H1 (cell line): ENCODE results near the gene ASPRV1. TPM values are rescaled to one million over a fixed set of nuclear protein-coding genes. Genes with fewer than 3 reads are reported as not detected.

Experiments used
- CTCF ChIA-PET: fragments of 300-600 bp; sonication (Branson Sonifier 250); formaldehyde crosslinking; loops from one replicate; lab custom pipeline; 2021; ENCODE audit not compliant: partially characterized antibody; lab: Charles Lee
- POLR2A ChIA-PET: fragments of 300-600 bp; sonication (Branson Sonifier 250); formaldehyde crosslinking; loops from one replicate; lab custom pipeline; 2021; ENCODE audit warnings: inconsistent platforms; ENCODE audit not compliant: partially characterized antibody; lab: Charles Lee
- DNase-seq, 2 experiments: peaks; one replicate each; pipeline versions ENCODE4 v3.0.0 to v3.0.0-alpha.2; 2010 to 2022; ENCODE audit warnings: low spot score in 2 of 2, low read depth in 1 of 2, mixed read lengths in 1 of 2
- FAIRE-seq: peaks from 2 replicates; lab custom pipeline; 2011; peaks lifted over from hg19 to GRCh38; lab: Jason Lieb, UNC
- H2AFZ ChIP-seq: 2 replicates; pipeline ENCODE4 v1.8.1; 2012; ENCODE audit warnings: low read length, inconsistent platforms
- H2AK5ac ChIP-seq: 2 replicates; pipeline ENCODE4 v1.6.1; 2013; ENCODE audit warnings: low read depth, low read length
- H2BK120ac ChIP-seq: replicated peaks from 2 replicates; pipeline ENCODE3; 2013; ENCODE audit warnings: low read depth, low read length, inconsistent platforms
- H2BK12ac ChIP-seq: 2 replicates; pipeline ENCODE4 v1.6.1; 2013; ENCODE audit warnings: low read depth, low read length
- H2BK15ac ChIP-seq: 2 replicates; pipeline ENCODE4 v1.6.1; 2013; ENCODE audit warnings: low read length
- H2BK20ac ChIP-seq: 2 replicates; pipeline ENCODE4 v1.6.1; 2013; ENCODE audit warnings: low read length
- H2BK5ac ChIP-seq: 2 replicates; pipeline ENCODE4 v1.6.1; 2013; ENCODE audit warnings: low read depth, low read length
- H3K14ac ChIP-seq: 2 replicates; pipeline ENCODE4 v1.6.1; 2013; ENCODE audit warnings: inconsistent platforms; ENCODE audit not compliant: insufficient read length
- H3K18ac ChIP-seq: 2 replicates; pipeline ENCODE4 v1.6.1; 2013; ENCODE audit warnings: low read length; ENCODE audit errors: extremely low read depth
- H3K23ac ChIP-seq: 2 replicates; pipeline ENCODE4 v1.6.1; 2013; ENCODE audit warnings: inconsistent platforms; ENCODE audit not compliant: insufficient read length
- H3K23me2 ChIP-seq: 2 replicates; pipeline ENCODE4 v1.6.1; 2013; ENCODE audit warnings: low read depth, low read length
- H3K27ac ChIP-seq: 2 replicates; pipeline ENCODE4 v1.6.1; 2011; ENCODE audit warnings: low read depth, low read length, inconsistent platforms
- H3K27me3 ChIP-seq, 4 experiments: replicated peaks in 1 of 4; 1 replicate in 1 of 4; 2 replicates in 3 of 4; pipeline versions ENCODE4 v1.6.1 to v1.8.1; 2011 to 2013; ENCODE audit warnings: low read length in 3 of 4, mild to moderate bottlenecking in 3 of 4, inconsistent platforms in 2 of 4, mixed read lengths in 2 of 4, moderate library complexity in 1 of 4; ENCODE audit not compliant: control insufficient read depth in 3 of 4, insufficient read depth in 3 of 4; ENCODE audit errors: extremely low read depth in 1 of 4
- H3K36me3 ChIP-seq, 4 experiments: 2 replicates each; pipeline versions ENCODE4 v1.6.1 to v1.8.1; 2011 to 2013; ENCODE audit warnings: mild to moderate bottlenecking in 4 of 4, low read length in 3 of 4, moderate library complexity in 2 of 4, control low read depth in 1 of 4, inconsistent platforms in 1 of 4; ENCODE audit not compliant: insufficient read depth in 4 of 4, control insufficient read depth in 2 of 4
- H3K4ac ChIP-seq: replicated peaks from 2 replicates; pipeline ENCODE3; 2013; ENCODE audit warnings: low read length, low read depth, mixed read lengths, inconsistent platforms; ENCODE audit not compliant: insufficient read length
- H3K4me1 ChIP-seq, 4 experiments: replicated peaks in 1 of 4; 1 replicate in 1 of 4; 2 replicates in 3 of 4; pipeline versions ENCODE4 v1.6.1 to v1.8.1; 2011 to 2013; ENCODE audit warnings: low read length in 3 of 4, inconsistent platforms in 2 of 4, mixed read lengths in 1 of 4; ENCODE audit not compliant: insufficient read depth in 4 of 4, control insufficient read depth in 3 of 4
- H3K4me2 ChIP-seq, 2 experiments: 2 replicates each; pipeline versions ENCODE4 v1.6.1 to v1.8.1; 2011 to 2013; ENCODE audit warnings: low read depth in 2 of 2, low read length in 2 of 2, control low read depth in 1 of 2, inconsistent platforms in 1 of 2, mild to moderate bottlenecking in 1 of 2; ENCODE audit not compliant: insufficient read depth in 1 of 2
- H3K4me3 ChIP-seq, 4 experiments: fragments of 200-600, 300-600 bp in 1 of 4; sonication (generic), shearing (Covaris generic), sonication (Bioruptor Twin) in 1 of 4; 2 replicates each; pipeline versions ENCODE4 v1.5.1 to v1.8.1; 2011 to 2016; ENCODE audit warnings: low read length in 4 of 4, low read depth in 3 of 4, control low read depth in 2 of 4, inconsistent platforms in 2 of 4, mild to moderate bottlenecking in 2 of 4, mixed read lengths in 1 of 4, moderate library complexity in 1 of 4; ENCODE audit not compliant: insufficient read depth in 2 of 4; ENCODE audit errors: extremely low read depth in 1 of 4
- H3K56ac ChIP-seq: replicated peaks from 2 replicates; pipeline ENCODE3; 2013; ENCODE audit warnings: low read depth, mild to moderate bottlenecking, mixed read lengths, low read length, inconsistent platforms; ENCODE audit not compliant: insufficient read length
- H3K79me1 ChIP-seq: 2 replicates; pipeline ENCODE4 v1.6.1; 2013; ENCODE audit warnings: low read depth, low read length, control low read depth
- H3K79me2 ChIP-seq, 2 experiments: 2 replicates each; pipeline versions ENCODE4 v1.6.1 to v1.8.1; 2012 to 2013; ENCODE audit warnings: low read length in 2 of 2, mild to moderate bottlenecking in 2 of 2, inconsistent platforms in 1 of 2; ENCODE audit not compliant: insufficient read depth in 2 of 2, control insufficient read depth in 1 of 2
- H3K9ac ChIP-seq, 4 experiments: replicated peaks in 1 of 4; 1 replicate in 1 of 4; 2 replicates in 3 of 4; pipeline versions ENCODE4 v1.6.1 to v1.8.1; 2011 to 2013; ENCODE audit warnings: low read depth in 3 of 4, low read length in 3 of 4, control low read depth in 2 of 4, mild to moderate bottlenecking in 2 of 4, moderate library complexity in 2 of 4, inconsistent platforms in 1 of 4; ENCODE audit errors: extremely low read depth in 1 of 4
- H3K9me3 ChIP-seq, 2 experiments: 2 replicates each; pipeline versions ENCODE4 v1.6.1 to v1.8.1; 2012 to 2013; ENCODE audit warnings: mild to moderate bottlenecking in 2 of 2, moderate library complexity in 2 of 2, control low read depth in 1 of 2, inconsistent platforms in 1 of 2, low read depth in 1 of 2, low read length in 1 of 2, mixed read lengths in 1 of 2; ENCODE audit not compliant: insufficient read depth in 2 of 2
- H4K20me1 ChIP-seq, 2 experiments: replicated peaks in 1 of 2; 2 replicates each; pipeline versions ENCODE3 to v1.8.1; 2011 to 2013; ENCODE audit warnings: inconsistent platforms in 2 of 2, low read length in 2 of 2, mild to moderate bottlenecking in 1 of 2; ENCODE audit not compliant: insufficient read depth in 2 of 2, control insufficient read depth in 1 of 2
- H4K5ac ChIP-seq: 2 replicates; pipeline ENCODE4 v1.6.1; 2013; ENCODE audit warnings: low read length, low read depth, mixed read lengths, inconsistent platforms; ENCODE audit not compliant: insufficient read length
- H4K8ac ChIP-seq: 2 replicates; pipeline ENCODE4 v1.8.0; 2013; ENCODE audit warnings: mild to moderate bottlenecking, moderate library complexity, low read length, inconsistent platforms; ENCODE audit not compliant: insufficient read depth; ENCODE audit errors: extremely low read depth
- H4K91ac ChIP-seq: replicated peaks from 2 replicates; pipeline ENCODE3; 2013; ENCODE audit warnings: low read length, mixed read lengths, inconsistent platforms; ENCODE audit not compliant: insufficient read length
- CBX8 ChIP-seq: fragments of 300-800, 300-1000 bp; sonication (generic); IDR thresholded peaks from 2 replicates; pipeline ENCODE4 v1.7.1; 2016; ENCODE audit warnings: low read depth, low read length, borderline replicate concordance
- JUN ChIP-seq: IDR thresholded peaks from 2 replicates; pipeline ENCODE4 v1.6.1; 2011; ENCODE audit warnings: low read depth, mild to moderate bottlenecking, improper control_type of control experiment, low read length
- SIX5 ChIP-seq: IDR thresholded peaks from 2 replicates; pipeline ENCODE4 v1.6.1; 2011; ENCODE audit warnings: mild to moderate bottlenecking, low read depth, low read length
- TAF7 ChIP-seq: optimal IDR thresholded peaks from 2 replicates; pipeline ENCODE3; 2011; ENCODE audit warnings: low read depth, mild to moderate bottlenecking, inconsistent platforms, low read length, moderate library complexity, borderline replicate concordance
- WGBS, 2 experiments: shearing (Covaris generic) in 1 of 2; methylation state at CpG; one replicate each; pipeline versions ENCODE4 v1.1.6 to v1.1.7; 2013 to 2015; ENCODE audit warnings: low lambda C conversion rate in 2 of 2, mixed read lengths in 2 of 2, inconsistent platforms in 1 of 2, low coverage in 1 of 2, missing lambda C conversion rate in 1 of 2; ENCODE audit not compliant: insufficient replicate concordance in 2 of 2, insufficient coverage in 1 of 2, insufficient read length in 1 of 2; ENCODE audit errors: extremely low coverage in 1 of 2, missing lambda C conversion rate in 1 of 2; 5-methylcytosine and 5-hydroxymethylcytosine counted together
- polyA plus RNA-seq, 7 experiments: library from polyadenylated mRNA; depleted of rRNA in 3 of 7; stranded (reverse) in 5 of 7; unstranded in 2 of 7; fragments of >200 nt in 5 of 7; fragments of 200-250 nt in 2 of 7; gene quantifications; 1 replicate in 5 of 7; 2 replicates in 1 of 7; 4 replicates in 1 of 7; pipeline versions ENCODE4 v1.2.1 to v1.2.3, GENCODE V29; 2011 to 2013; ENCODE audit warnings: missing spikeins in 2 of 7, mixed read lengths in 2 of 7
- total RNA-seq: library from RNA; stranded (reverse); fragmentation: NEBNext Ultra II Directional; extraction: Animal tissue kit (Norgen Biotek cat#: 25700); gene quantifications from 2 replicates; pipeline ENCODE4 v1.2.1, GENCODE V29; 2021

ASPRV1 gene
- total and polyA plus RNA-seq, 2 of the 8 experiments (the other 6 are each of a cell fraction or from before 2014, with no cell fraction given) = 0.59 to 0.95 TPM

DNA sequence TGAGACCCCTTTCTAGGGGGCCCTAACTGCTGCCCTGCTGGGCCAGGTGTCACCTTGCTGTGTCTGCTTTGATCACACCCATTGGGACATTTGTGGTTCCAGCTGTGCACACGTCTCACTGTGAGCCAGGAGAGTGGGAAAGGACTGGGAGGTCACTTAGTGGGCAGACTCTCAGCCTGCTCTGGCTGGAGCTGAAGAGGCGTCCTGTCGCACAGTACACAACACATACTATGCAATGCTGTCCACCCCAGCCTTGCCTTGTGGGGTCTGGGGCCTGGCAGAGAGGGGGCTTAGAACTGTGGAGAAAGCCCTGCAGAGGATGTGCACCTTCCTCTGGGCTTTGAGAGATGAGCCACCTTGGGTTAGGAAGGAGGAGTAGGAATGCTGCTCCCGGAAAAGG, 25.3 kb upstream of the ASPRV1 start:
- 91% methylated on average over 4 of the region's 4 CpGs; no CpG with 5 or more reads in 1 of the 2 experiments for WGBS, 2 experiments
- no peak overlapping the region for H2BK12ac ChIP-seq
- ChIA-PET POLR2A (interaction anchor here (0.6 to 3.3 kb wide), 3 partner anchors 17 to 138 kb away, joined by 3 to 8 read pairs (median 4); no protein-coding TSS in a partner anchor), CTCF (interaction anchor here (0.6 to 1.5 kb wide), 2 partner anchors 84 to 158 kb away, joined by 3 to 4 read pairs; no protein-coding TSS in a partner anchor)
- H3K9ac ChIP-seq = no peak overlapping the region
- H4K8ac ChIP-seq = peak overlapping the region; percentile 3; the same call in 1 of the 2 replicates
- no peaks in the 10 kb centered on the region for H3K36me3 ChIP-seq
- no peaks in the 10 kb centered on the region; a peak in 1 of 7 replicates for H3K4me1 ChIP-seq
- no peak overlapping the region for H3K4me3 ChIP-seq
- no peak overlapping the region for H3K14ac ChIP-seq
- H4K91ac ChIP-seq = no peak overlapping the region
- H3K4ac ChIP-seq = no peak overlapping the region
- H3K18ac ChIP-seq = no peak overlapping the region
- H2BK120ac ChIP-seq = no peak overlapping the region
- FAIRE-seq = no peak
- no peak overlapping the region for H2BK20ac ChIP-seq
- H2AK5ac ChIP-seq = 0 out of 2 replicates have a peak overlapping the region, but pooled peaks have one; percentile 34
- no peak overlapping the region for H3K23ac ChIP-seq
- no peaks in the 10 kb centered on the region for H3K79me1 ChIP-seq
- H2BK15ac ChIP-seq = peak overlapping the region; percentile 72; the same call in 1 of the 2 replicates
- H3K23me2 ChIP-seq = peaks cover 2% of the 10 kb centered on the region; the same call in 1 of the 2 replicates
- no peak overlapping the region for H2AFZ ChIP-seq
- DNase-seq = no peak
- H2BK5ac ChIP-seq = no peak overlapping the region; the same call in 1 of the 2 replicates
- no peak overlapping the region for H4K5ac ChIP-seq
- no peak overlapping the region for H3K27ac ChIP-seq
- no peaks in the 10 kb centered on the region for H3K79me2 ChIP-seq
- H3K9me3 ChIP-seq = no peaks in the 10 kb centered on the region
- H4K20me1 ChIP-seq = no peaks in the 10 kb centered on the region
- H3K4me2 ChIP-seq = no peak overlapping the region
- H3K56ac ChIP-seq = no peak overlapping the region
- H3K27me3 ChIP-seq = no peaks in the 10 kb centered on the region; a peak in 1 of 7 replicates
- no peak for TF ChIP-seq CBX8
- TF ChIP-seq SIX5 = no peak
- no peak for TF ChIP-seq JUN
- TF ChIP-seq TAF7 = no peak
